Stimulated activated CD4-positive, alpha-beta T cell treated with anti-CD3 and anti-CD28 coated beads, Interleukin-15, amount 100 ng/mL, for 1 hour (primary cell): ENCODE measurements around the gene UBE2B.
"Not testable (repeated sequence)": the region's sequence is repeated elsewhere in the genome, so short reads cannot be mapped to it uniquely, and the experiment has no call there.

Experiments
- DNase-seq, 2 donors: peaks; one replicate each; pipeline ENCODE4 v3.0.0-alpha.2; 2020; ENCODE audit warnings: low read depth in 1 of 2, low spot score in 1 of 2

UBE2B gene

GRCh38 chr5:134398609-134399155, 27.3 kb downstream of the UBE2B start:
- DNase-seq = no peak

- no peak for DNase-seq
These were observed 32.6 kb downstream of the UBE2B start for GRCh38 chr5:134403951-134404350.

- no peak for DNase-seq
These were observed 35.0 kb downstream of the UBE2B start for GRCh38 chr5:134406390-134406789.

GRCh38 chr5:134409321-134409720, 38.0 kb downstream of the UBE2B start:
- DNase-seq = no peak

- no peak for DNase-seq
These were observed 39.5 kb downstream of the UBE2B start for GRCh38 chr5:134410822-134411221.

- no peak for DNase-seq
These were observed 39.8 kb downstream of the UBE2B start for GRCh38 chr5:134411228-134411545.

- DNase-seq = peak; percentile 83 to 84
These were observed 40.3 kb downstream of the UBE2B start, which contains the start of gene CDKN2AIPNL for GRCh38 chr5:134411546-134412266. Gene CDKN2AIPNL, minus strand, starts transcription at chr5:134411881. Its CDS starts 27 bp downstream, at chr5:134411854.

GRCh38 chr5:134413046-134413445, 41.7 kb downstream of the UBE2B start:
- no peak for DNase-seq

- DNase-seq = no peak
These were observed 46.3 kb downstream of the UBE2B start for GRCh38 chr5:134417707-134418106.

- DNase-seq = no peak
These were observed 47.6 kb downstream of the UBE2B start for GRCh38 chr5:134418958-134419357.

- DNase-seq = no peak
These were observed 49.0 kb downstream of the UBE2B start for GRCh38 chr5:134420343-134420742.

- not testable (repeated sequence) for DNase-seq
These were observed 49.7 kb downstream of the UBE2B start for GRCh38 chr5:134421038-134421437.

GRCh38 chr5:134422791-134423365, 51.5 kb downstream of the UBE2B start:
- DNase-seq = no peak

GRCh38 chr5:134423376-134423775, 52.0 kb downstream of the UBE2B start:
- no peak for DNase-seq

- DNase-seq = no peak
These were observed 55.0 kb downstream of the UBE2B start for GRCh38 chr5:134426361-134426760.

GRCh38 chr5:134427540-134428041, 56.2 kb downstream of the UBE2B start:
- no peak for DNase-seq

- DNase-seq = no peak
These were observed 58.7 kb downstream of the UBE2B start for GRCh38 chr5:134430001-134430569.

- no peak for DNase-seq
These were observed 60.8 kb downstream of the UBE2B start for GRCh38 chr5:134432174-134432573.

- no peak for DNase-seq
These were observed 61.4 kb downstream of the UBE2B start for GRCh38 chr5:134432677-134433359.

GRCh38 chr5:134435560-134435959, 64.2 kb downstream of the UBE2B start:
- DNase-seq = no peak

- peak; percentile 4 to 6 for DNase-seq
These were observed 65.4 kb downstream of the UBE2B start for GRCh38 chr5:134436523-134437339.
